Ishikawa (cell line): Measurements from ENCODE around the gene MRPS21.

Experiments used
- CEBPB ChIP-seq: IDR thresholded peaks from 2 replicates; pipeline ENCODE4 v1.6.1; 2012
- EP300 ChIP-seq: IDR thresholded peaks from 2 replicates; pipeline ENCODE4 v1.6.1; 2012; ENCODE audit warnings: borderline replicate concordance
- FOXM1 ChIP-seq: IDR thresholded peaks from 2 replicates; pipeline ENCODE4 v1.6.1; 2012; ENCODE audit warnings: low read depth, borderline replicate concordance
- RAD21 ChIP-seq: IDR thresholded peaks from 2 replicates; pipeline ENCODE4 v1.6.1; 2012; ENCODE audit warnings: low read depth
- TAF1 ChIP-seq: IDR thresholded peaks from 2 replicates; pipeline ENCODE4 v1.6.1; 2012; ENCODE audit warnings: low read depth, mild to moderate bottlenecking
- YY1 ChIP-seq: IDR thresholded peaks from 2 replicates; pipeline ENCODE4 v1.6.1; 2012; ENCODE audit warnings: low read depth
- TF ChIP-seq, protein P1 (sequence below): IDR thresholded peaks from 2 replicates; pipeline ENCODE4 v1.6.1; 2012; ENCODE audit warnings: low read depth, mild to moderate bottlenecking
- TF ChIP-seq, protein P2 (sequence below): IDR thresholded peaks from 2 replicates; pipeline ENCODE4 v1.6.1; 2012

DNA sequence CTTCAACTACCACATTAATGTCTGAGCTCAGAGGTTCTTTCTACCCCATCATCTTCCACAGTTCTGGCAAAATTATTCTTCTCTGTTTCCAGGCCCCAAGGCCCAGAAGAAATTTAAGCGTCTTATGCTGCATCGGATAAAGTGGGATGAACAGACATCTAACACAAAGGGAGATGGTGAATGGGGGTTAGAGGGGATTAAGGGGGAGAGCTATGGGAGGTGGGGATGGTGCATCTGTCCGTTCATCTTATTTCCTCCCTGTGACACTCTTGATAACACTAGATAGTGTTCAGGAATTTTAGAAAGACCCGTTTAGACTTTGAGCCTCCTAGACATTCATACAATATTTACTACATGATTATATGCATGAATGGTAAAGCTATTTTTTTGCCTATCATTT is 52.7 kb downstream of the MRPS21 start:
- TF ChIP-seq TAF1 = no peak
- TF ChIP-seq CEBPB = no peak
- TF ChIP-seq, protein P1, sequence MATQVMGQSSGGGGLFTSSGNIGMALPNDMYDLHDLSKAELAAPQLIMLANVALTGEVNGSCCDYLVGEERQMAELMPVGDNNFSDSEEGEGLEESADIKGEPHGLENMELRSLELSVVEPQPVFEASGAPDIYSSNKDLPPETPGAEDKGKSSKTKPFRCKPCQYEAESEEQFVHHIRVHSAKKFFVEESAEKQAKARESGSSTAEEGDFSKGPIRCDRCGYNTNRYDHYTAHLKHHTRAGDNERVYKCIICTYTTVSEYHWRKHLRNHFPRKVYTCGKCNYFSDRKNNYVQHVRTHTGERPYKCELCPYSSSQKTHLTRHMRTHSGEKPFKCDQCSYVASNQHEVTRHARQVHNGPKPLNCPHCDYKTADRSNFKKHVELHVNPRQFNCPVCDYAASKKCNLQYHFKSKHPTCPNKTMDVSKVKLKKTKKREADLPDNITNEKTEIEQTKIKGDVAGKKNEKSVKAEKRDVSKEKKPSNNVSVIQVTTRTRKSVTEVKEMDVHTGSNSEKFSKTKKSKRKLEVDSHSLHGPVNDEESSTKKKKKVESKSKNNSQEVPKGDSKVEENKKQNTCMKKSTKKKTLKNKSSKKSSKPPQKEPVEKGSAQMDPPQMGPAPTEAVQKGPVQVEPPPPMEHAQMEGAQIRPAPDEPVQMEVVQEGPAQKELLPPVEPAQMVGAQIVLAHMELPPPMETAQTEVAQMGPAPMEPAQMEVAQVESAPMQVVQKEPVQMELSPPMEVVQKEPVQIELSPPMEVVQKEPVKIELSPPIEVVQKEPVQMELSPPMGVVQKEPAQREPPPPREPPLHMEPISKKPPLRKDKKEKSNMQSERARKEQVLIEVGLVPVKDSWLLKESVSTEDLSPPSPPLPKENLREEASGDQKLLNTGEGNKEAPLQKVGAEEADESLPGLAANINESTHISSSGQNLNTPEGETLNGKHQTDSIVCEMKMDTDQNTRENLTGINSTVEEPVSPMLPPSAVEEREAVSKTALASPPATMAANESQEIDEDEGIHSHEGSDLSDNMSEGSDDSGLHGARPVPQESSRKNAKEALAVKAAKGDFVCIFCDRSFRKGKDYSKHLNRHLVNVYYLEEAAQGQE = no peak
- no peak for TF ChIP-seq EP300
- no peak for TF ChIP-seq FOXM1
- TF ChIP-seq RAD21 = no peak
- TF ChIP-seq, protein P2, sequence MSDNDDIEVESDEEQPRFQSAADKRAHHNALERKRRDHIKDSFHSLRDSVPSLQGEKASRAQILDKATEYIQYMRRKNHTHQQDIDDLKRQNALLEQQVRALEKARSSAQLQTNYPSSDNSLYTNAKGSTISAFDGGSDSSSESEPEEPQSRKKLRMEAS = no peak
- no peak for TF ChIP-seq YY1
